Esophagus muscularis mucosa (tissue), 3 donors: Measurements from ENCODE around the gene PAPSS2.

ENCODE experiments used
- CTCF ChIP-seq, 3 experiments: fragments of 200-600 bp in 2 of 3; fragments of 450-650 bp in 1 of 3; sonication (generic) in 2 of 3; IDR thresholded peaks; one replicate each; pipeline ENCODE4 v1.5.1; 2017 to 2019; ENCODE audit warnings: antibody characterized with exemption in 3 of 3, mild to moderate bottlenecking in 2 of 3, moderate library complexity in 1 of 3
- EP300 ChIP-seq: sonication (generic); formaldehyde crosslinking; IDR thresholded peaks from one replicate; pipeline ENCODE4 v1.6.1; 2017; ENCODE audit warnings: antibody characterized with exemption

GRCh38 chr10:87721781-87722180 is 62.1 kb downstream of the PAPSS2 start:
- TF ChIP-seq CTCF (IDR thresholded peaks at IDR 0.05) (no peak), EP300 (no peak)
